Effector memory CD8-positive, alpha-beta T cell (primary cell): ENCODE measurements around the gene SLC25A38.
A peak's percentile ranks its signal among the peaks of the same experiment; 100 is the strongest.
"Not testable (repeated sequence)": the region's sequence is repeated elsewhere in the genome, so short reads cannot be mapped to it uniquely, and the experiment has no call there.

Experiments
- ATAC-seq: fragments of 150-1000 bp; cut with Tn5 transposase; replicated peaks from 2 replicates; pipeline ENCODE4 v1.10.0; 2021; ENCODE audit warnings: mild to moderate bottlenecking, moderate library complexity
- DNase-seq, 3 experiments: peaks; one replicate each; pipeline ENCODE4 v3.0.0; 2021
- H3K27ac Mint-ChIP-seq, 2 donors: one replicate each; pipeline ENCODE4 v1.8.0; 2022; ENCODE audit warnings: mild to moderate bottlenecking in 2 of 2, mixed read lengths in 2 of 2, moderate library complexity in 2 of 2
- H3K27me3 Mint-ChIP-seq, 2 donors: one replicate each; pipeline ENCODE4 v1.8.0; 2022; ENCODE audit warnings: mixed read lengths in 2 of 2
- H3K36me3 Mint-ChIP-seq: one replicate; pipeline ENCODE4 v1.8.0; 2022; ENCODE audit warnings: mild to moderate bottlenecking, moderate library complexity, mixed read lengths; ENCODE audit not compliant: insufficient read depth
- H3K4me1 Mint-ChIP-seq, 2 donors: one replicate each; pipeline ENCODE4 v1.8.0; 2022; ENCODE audit warnings: low read depth in 2 of 2, mixed read lengths in 2 of 2
- H3K4me3 Mint-ChIP-seq, 2 donors: one replicate each; pipeline ENCODE4 v1.8.0; 2022; ENCODE audit warnings: mild to moderate bottlenecking in 2 of 2, mixed read lengths in 2 of 2, moderate library complexity in 2 of 2
- H3K9me3 Mint-ChIP-seq, 2 donors: one replicate each; pipeline ENCODE4 v1.8.0; 2022; ENCODE audit warnings: mixed read lengths in 2 of 2

Gene SLC25A38

DNA sequence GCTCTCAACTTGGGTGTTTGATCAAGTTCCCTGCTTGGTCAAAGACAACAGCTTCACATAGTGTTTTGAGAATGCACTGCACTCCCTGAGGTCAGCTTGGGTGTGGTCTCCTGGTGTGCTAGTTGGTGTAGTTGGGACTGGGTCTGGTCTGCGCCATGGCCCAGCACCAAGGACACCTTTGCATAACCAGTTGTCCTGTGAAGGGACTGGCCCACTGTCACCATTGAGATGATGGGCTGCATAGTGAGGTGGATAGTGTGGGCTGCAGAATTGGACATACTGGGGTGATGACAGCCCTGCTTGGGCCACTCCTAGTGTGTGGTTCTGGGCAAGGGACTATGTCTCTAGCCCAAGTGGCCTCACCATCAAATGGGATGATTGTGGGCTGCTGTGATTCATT is 32.8 kb downstream of the SLC25A38 start:
- ATAC-seq: no peak
- peak overlapping the region in 1 of 2 donors; percentile 86 for H3K27ac Mint-ChIP-seq

DNA sequence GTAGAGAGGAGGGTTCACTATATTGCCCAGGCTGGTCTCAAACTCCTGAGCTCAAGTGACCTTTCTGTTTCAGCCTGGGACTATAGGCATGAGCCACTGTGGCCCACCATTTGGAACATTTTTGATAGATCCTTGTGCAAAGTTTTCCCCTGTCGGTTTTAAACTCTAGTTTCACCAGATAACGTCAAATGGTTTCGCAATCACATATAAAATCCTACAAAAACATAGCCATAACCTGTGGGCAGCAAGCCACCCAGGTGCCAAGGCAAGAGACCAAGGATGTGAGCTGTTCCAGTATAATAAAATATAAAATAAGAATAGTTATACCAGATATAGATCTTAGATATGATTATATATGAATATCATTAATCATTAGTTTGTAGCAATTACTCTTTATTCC is 33.8 kb downstream of the SLC25A38 start:
- not testable (repeated sequence) for H3K4me3 Mint-ChIP-seq, H3K9me3 Mint-ChIP-seq

More for the DNA sequence above, 32.8 kb downstream of the SLC25A38 start:
- Mint-ChIP-seq H3K36me3 (peaks cover 42% of the 10 kb centered on the region), H3K4me1 (peaks cover 4 to 21% of the 10 kb centered on the region in 2 donors), H3K9me3 (no peaks in the 10 kb centered on the region), H3K4me3 (no peak overlapping the region), H3K27me3 (no peaks in the 10 kb centered on the region)
- DNase-seq: no peak

DNA sequence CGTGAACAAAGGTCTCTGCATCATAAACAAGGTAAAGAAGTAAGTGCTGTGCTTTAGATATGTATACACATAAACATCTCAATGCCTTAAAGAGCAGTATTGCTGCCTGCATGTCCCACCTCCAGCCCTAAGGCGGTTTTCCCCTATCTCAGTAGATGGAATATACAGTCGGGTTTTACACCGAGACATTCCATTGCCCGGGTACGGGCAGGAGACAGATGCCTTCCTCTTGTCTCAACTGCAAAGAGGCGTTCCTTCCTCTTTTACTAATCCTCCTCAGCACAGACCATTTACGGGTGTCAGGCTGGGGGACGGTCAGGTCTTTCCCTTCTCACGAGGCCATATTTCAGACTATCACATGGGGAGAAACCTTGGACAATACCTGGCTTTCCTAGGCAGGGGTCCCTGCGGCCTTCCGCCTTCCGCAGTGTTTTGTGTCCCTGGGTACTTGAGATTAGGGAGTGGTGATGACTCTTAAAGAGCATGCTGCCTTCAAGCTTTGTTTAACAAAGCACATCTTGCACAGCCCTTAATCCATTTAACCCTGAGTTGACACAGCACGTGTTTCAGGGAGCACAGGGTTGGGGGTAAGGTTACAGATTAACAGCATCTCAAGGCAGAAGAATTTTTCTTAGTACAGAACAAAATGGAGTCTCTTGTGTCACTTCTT is 35.5 kb downstream of the SLC25A38 start:
- not testable (repeated sequence) for DNase-seq, H3K9me3 Mint-ChIP-seq, H3K4me3 Mint-ChIP-seq, H3K27me3 Mint-ChIP-seq, H3K27ac Mint-ChIP-seq, ATAC-seq, H3K4me1 Mint-ChIP-seq
- peaks cover 15% of the 10 kb centered on the region for H3K36me3 Mint-ChIP-seq

More for the DNA sequence above, 33.8 kb downstream of the SLC25A38 start:
- H3K27ac Mint-ChIP-seq, DNase-seq, H3K27me3 Mint-ChIP-seq, ATAC-seq: not testable (repeated sequence)
- Mint-ChIP-seq H3K36me3 (peaks cover 32% of the 10 kb centered on the region), H3K4me1 (peaks cover 0 to 15% of the 10 kb centered on the region in 2 donors)

GRCh38 chr3:39419742-39420315 is 36.7 kb downstream of the SLC25A38 start:
- Mint-ChIP-seq H3K36me3 (peaks cover 5% of the 10 kb centered on the region), H3K27me3 (no peaks in the 10 kb centered on the region), H3K9me3 (no peaks in the 10 kb centered on the region), H3K4me1 (peaks cover 0 to 7% of the 10 kb centered on the region in 2 donors), H3K4me3 (no peak overlapping the region), H3K27ac (no peak overlapping the region)
- DNase-seq (no peak), ATAC-seq (no peak)

- Mint-ChIP-seq H3K27me3 (no peaks in the 10 kb centered on the region), H3K27ac (no peak overlapping the region), H3K4me3 (no peak overlapping the region), H3K36me3 (peaks cover under 1% of the 10 kb centered on the region), H3K9me3 (no peaks in the 10 kb centered on the region), H3K4me1 (peaks cover 0 to 6% of the 10 kb centered on the region in 2 donors)
- ATAC-seq (no peak), DNase-seq (no peak)
Observed at GRCh38 chr3:39420543-39420942, 37.4 kb downstream of the SLC25A38 start.

- no peak for ATAC-seq
- Mint-ChIP-seq H3K4me3 (no peak overlapping the region), H3K27ac (no peak overlapping the region), H3K36me3 (no peaks in the 10 kb centered on the region), H3K27me3 (no peaks in the 10 kb centered on the region), H3K4me1 (no peaks in the 10 kb centered on the region), H3K9me3 (no peaks in the 10 kb centered on the region)
- DNase-seq: no peak
Observed at GRCh38 chr3:39423436-39423970, 40.3 kb downstream of the SLC25A38 start.

- Mint-ChIP-seq H3K36me3 (no peaks in the 10 kb centered on the region), H3K27ac (no peak overlapping the region), H3K4me3 (no peak overlapping the region), H3K9me3 (no peaks in the 10 kb centered on the region), H3K4me1 (no peaks in the 10 kb centered on the region), H3K27me3 (peaks cover 17 to 20% of the 10 kb centered on the region in 2 donors)
- no peak for DNase-seq
- ATAC-seq: no peak
Observed at GRCh38 chr3:39426312-39426711, 43.1 kb downstream of the SLC25A38 start.

DNA sequence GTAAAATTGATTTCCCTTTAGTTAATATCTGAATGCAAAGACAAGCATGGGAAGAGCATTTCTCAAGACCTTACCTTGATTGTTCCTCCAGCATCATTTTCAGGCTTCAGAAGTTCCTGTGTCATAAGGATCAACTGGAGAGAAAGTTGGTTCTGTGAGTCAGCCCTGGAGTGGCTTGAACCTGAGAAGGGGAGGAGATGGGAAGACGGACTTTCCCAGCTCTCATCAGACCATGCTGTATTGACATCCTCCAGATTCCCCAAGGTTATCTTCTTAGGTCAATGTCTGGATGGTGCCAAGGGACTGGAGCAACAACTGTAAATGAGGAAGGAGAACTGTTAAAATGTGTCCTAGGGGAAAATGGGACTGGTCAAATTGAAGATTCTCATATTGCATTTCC is 44.3 kb downstream of the SLC25A38 start:
- Mint-ChIP-seq H3K27me3 (peaks cover 17 to 20% of the 10 kb centered on the region in 2 donors), H3K27ac (no peak overlapping the region), H3K36me3 (no peaks in the 10 kb centered on the region), H3K4me1 (no peaks in the 10 kb centered on the region), H3K4me3 (no peak overlapping the region), H3K9me3 (no peaks in the 10 kb centered on the region)
- DNase-seq (no peak), ATAC-seq (no peak)

- Mint-ChIP-seq H3K4me3 (no peak overlapping the region), H3K9me3 (no peaks in the 10 kb centered on the region), H3K27me3 (peaks cover 17 to 20% of the 10 kb centered on the region in 2 donors), H3K36me3 (no peaks in the 10 kb centered on the region), H3K27ac (peak overlapping the region in 1 of 2 donors; percentile 44), H3K4me1 (no peaks in the 10 kb centered on the region)
- no peak for ATAC-seq
- no peak for DNase-seq
Observed at GRCh38 chr3:39428745-39429201, 45.6 kb downstream of the SLC25A38 start.

- no peak overlapping the region for H3K4me3 Mint-ChIP-seq
- H3K36me3 Mint-ChIP-seq: no peaks in the 10 kb centered on the region
- DNase-seq: no peak
- peaks cover 17 to 20% of the 10 kb centered on the region in 2 donors for H3K27me3 Mint-ChIP-seq
- no peaks in the 10 kb centered on the region for H3K4me1 Mint-ChIP-seq
- no peaks in the 10 kb centered on the region for H3K9me3 Mint-ChIP-seq
- no peak overlapping the region for H3K27ac Mint-ChIP-seq
- no peak for ATAC-seq
Observed at GRCh38 chr3:39429466-39429865, 46.3 kb downstream of the SLC25A38 start.

DNA sequence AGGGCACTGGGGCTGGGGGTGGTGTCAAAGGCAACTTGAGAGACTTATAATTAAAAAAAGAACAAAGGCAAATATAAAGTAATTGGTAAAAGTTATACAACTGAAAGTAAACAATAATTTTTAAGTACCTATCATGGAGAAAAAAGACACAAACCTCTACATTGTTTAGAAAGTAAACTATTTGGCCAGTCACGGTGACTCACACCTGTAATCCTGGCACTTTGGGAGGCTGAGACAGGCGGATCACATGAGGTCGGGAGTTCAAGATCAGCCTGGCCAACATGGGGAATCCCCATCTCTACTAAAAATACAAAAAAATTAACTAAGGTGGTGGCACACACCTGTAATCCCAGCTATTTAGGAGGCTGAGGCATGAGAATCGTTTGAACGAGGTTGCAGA is 49.2 kb downstream of the SLC25A38 start:
- no peak for ATAC-seq
- peaks cover 17 to 20% of the 10 kb centered on the region in 2 donors for H3K27me3 Mint-ChIP-seq
- H3K36me3 Mint-ChIP-seq: no peaks in the 10 kb centered on the region
- DNase-seq: no peak
- H3K9me3 Mint-ChIP-seq: no peaks in the 10 kb centered on the region
- H3K4me3 Mint-ChIP-seq: no peak overlapping the region
- peak overlapping the region in 1 of 2 donors; percentile 38 for H3K27ac Mint-ChIP-seq
- no peaks in the 10 kb centered on the region for H3K4me1 Mint-ChIP-seq

DNA sequence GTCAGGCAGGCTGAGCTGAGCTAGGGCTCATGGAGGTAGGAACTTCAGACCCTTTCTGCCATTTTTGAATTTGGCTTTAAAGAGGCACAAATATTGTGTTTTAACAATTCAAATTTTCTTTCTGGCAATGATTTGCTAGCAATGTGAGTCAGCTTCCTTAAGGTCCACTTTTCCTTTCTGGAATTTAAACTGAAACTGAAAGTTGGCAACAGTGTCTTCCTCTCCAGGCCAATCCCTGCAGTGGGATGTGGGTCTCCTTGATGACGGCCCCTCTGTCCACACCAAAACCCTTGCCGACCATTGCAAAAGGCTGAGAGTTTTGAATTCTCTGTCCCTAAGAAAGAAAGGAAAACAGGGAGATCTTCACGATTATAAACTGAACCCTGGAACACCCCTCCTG is 50.5 kb downstream of the SLC25A38 start:
- Mint-ChIP-seq H3K4me3 (no peak overlapping the region), H3K27me3 (peaks cover 17 to 20% of the 10 kb centered on the region in 2 donors), H3K27ac (no peak overlapping the region), H3K36me3 (no peaks in the 10 kb centered on the region), H3K4me1 (no peaks in the 10 kb centered on the region), H3K9me3 (no peaks in the 10 kb centered on the region)
- DNase-seq (no peak), ATAC-seq (no peak)

- no peak for DNase-seq
- H3K4me3 Mint-ChIP-seq: no peak overlapping the region
- no peaks in the 10 kb centered on the region for H3K36me3 Mint-ChIP-seq
- ATAC-seq: no peak
- H3K4me1 Mint-ChIP-seq: no peaks in the 10 kb centered on the region
- H3K27me3 Mint-ChIP-seq: peaks cover 11 to 16% of the 10 kb centered on the region in 2 donors
- H3K9me3 Mint-ChIP-seq: no peaks in the 10 kb centered on the region
- H3K27ac Mint-ChIP-seq: no peak overlapping the region
Observed at GRCh38 chr3:39434574-39434973, 51.4 kb downstream of the SLC25A38 start.
